ENCODE data around the gene SERPINA5. TPM values are rescaled to one million over a fixed set of nuclear protein-coding genes. Genes with fewer than 3 reads are reported as not detected.
A peak's percentile ranks its signal among the peaks of the same experiment; 100 is the strongest.

SERPINA5 gene
- total RNA-seq, 4 donors from 2014 or later, result 0.38 to 4.1 (median 1.9) TPM

DNA sequence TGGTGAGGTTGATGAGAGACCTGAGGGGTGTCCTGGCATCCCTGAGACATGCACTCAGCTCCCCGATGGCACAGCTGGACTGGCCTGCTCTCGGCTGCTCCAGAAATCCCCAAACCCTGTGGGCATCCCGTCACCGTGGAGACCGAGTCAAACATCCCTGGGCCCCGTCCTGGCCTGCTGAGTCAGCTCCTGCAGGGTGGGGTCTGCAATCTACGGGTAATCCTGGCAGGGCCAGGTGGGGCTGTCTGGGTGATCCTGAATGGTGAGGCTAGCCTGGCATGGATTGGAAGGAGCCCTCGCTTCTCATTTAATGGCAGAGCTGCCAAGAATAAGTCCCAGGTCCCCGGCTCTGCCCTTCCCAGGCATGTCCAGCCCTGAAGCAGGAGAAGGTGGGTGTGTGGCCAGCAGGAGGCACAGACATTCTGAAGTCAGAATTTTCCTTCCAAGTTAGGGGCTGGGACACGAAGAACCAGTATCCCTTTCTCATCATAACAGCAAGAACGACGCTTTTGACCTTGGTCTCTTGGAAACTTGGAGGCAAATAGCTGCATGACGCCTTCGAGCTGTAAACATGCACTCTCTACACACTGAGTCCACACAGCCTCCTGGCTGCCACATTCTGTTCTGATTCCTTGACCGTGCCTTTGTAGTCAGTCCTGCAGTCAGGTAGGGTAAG, 37.6 kb upstream of the SERPINA5 start:
- H3K4me3 ChIP-seq (ENCODE audit: low read depth, poor library complexity, severe bottlenecking), result no peak overlapping the region
- peak; percentile 44 to 84 for DNase-seq (ENCODE audit: low spot score in 2 of 2)
- WGBS, 2 donors, result 40 to 66% methylated on average over 12 to 15 of the region's 15 CpGs
- no peak for TF ChIP-seq POLR2A (IDR thresholded peaks at IDR 0.05)
- TF ChIP-seq, protein P1, sequence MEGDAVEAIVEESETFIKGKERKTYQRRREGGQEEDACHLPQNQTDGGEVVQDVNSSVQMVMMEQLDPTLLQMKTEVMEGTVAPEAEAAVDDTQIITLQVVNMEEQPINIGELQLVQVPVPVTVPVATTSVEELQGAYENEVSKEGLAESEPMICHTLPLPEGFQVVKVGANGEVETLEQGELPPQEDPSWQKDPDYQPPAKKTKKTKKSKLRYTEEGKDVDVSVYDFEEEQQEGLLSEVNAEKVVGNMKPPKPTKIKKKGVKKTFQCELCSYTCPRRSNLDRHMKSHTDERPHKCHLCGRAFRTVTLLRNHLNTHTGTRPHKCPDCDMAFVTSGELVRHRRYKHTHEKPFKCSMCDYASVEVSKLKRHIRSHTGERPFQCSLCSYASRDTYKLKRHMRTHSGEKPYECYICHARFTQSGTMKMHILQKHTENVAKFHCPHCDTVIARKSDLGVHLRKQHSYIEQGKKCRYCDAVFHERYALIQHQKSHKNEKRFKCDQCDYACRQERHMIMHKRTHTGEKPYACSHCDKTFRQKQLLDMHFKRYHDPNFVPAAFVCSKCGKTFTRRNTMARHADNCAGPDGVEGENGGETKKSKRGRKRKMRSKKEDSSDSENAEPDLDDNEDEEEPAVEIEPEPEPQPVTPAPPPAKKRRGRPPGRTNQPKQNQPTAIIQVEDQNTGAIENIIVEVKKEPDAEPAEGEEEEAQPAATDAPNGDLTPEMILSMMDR (IDR thresholded peaks at IDR 0.05), result no peak
- intact Hi-C loops (cut with DNase I; ENCODE audit: low total_unique reads), result loop anchor here (10.0 kb wide), 1 partner anchor 99 kb away; no protein-coding TSS in a partner anchor

DNA sequence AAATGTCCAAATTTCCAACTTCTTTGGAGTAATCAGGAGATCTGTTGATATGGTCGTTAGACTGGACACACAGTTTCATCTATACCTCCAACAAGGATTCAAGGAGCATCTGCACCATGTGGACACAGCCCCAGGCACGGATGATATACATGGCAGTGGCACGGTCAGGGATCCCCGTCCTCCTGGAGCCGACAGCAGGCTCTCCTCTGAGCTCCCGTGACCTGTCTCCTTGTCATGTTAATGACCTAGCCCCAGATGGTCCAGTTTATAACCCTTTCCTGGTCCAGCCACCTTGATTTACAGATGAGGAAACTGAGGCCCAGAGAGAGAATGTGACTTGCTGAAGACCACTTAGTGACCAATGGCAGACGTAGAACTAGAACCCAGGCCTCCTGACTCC, 36.5 kb upstream of the SERPINA5 start:
- TF ChIP-seq, protein P1 (IDR thresholded peaks at IDR 0.05), result no peak
- no peak for TF ChIP-seq POLR2A (IDR thresholded peaks at IDR 0.05)
- H3K4me3 ChIP-seq (ENCODE audit: low read depth, poor library complexity, severe bottlenecking), result no peak overlapping the region

DNA sequence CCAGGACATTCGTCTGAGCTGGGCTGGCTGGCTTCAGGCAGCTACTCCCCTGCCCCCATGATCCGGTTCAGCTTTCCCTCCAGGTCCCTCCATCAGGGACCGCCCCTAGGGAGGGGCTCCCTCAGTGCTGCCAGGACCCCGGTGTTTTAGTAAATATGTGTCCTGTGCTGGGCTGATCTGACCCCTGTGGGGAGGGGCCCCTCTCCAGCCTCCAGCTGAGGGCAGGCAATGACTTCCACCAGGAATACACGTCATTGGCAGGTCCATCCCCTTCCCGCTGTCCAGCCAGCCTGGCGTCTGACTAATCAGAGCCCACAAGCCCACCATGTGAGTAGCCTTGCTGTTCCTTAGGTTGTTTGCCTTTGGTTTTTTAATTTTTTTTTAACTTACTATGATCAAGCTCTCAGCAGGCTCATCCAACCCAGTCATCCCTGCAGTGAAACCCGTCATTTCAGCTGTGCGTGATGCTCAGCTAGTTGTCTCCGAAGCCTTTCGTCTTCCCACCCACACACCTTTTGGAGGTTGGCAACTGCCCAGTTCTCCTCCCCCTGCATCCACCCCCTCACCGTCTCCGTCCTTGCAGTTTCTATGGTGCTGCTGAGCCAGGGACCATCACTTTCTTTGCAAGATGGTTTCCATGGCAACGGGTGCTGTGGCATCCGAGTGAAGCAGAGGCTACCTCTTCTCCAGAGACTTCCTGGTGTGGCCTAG, 35.9 kb upstream of the SERPINA5 start:
- DNase-seq (ENCODE audit: low spot score in 2 of 2), result peak in 1 of 2 donors; percentile 84
- no peak overlapping the region for H3K4me3 ChIP-seq (ENCODE audit: low read depth, poor library complexity, severe bottlenecking)
- 68 to 74% methylated on average over 15 of the region's 15 CpGs for WGBS, 2 donors
- intact Hi-C loops (cut with DNase I; ENCODE audit: low total_unique reads), result loop anchor here (10.0 kb wide), 1 partner anchor 100 kb away; no protein-coding TSS in a partner anchor
- TF ChIP-seq POLR2A (IDR thresholded peaks at IDR 0.05), result no peak
- TF ChIP-seq, protein P1 (IDR thresholded peaks at IDR 0.05), result no peak

More for the DNA sequence above, 36.5 kb upstream of the SERPINA5 start:
- intact Hi-C loops (cut with DNase I; ENCODE audit: low total_unique reads), result loop anchor here (10.0 kb wide), 1 partner anchor 100 kb away; no protein-coding TSS in a partner anchor
- WGBS, 2 donors, result 83 to 86% methylated on average over 7 of the region's 7 CpGs
- DNase-seq (ENCODE audit: low spot score in 2 of 2), result no peak

DNA sequence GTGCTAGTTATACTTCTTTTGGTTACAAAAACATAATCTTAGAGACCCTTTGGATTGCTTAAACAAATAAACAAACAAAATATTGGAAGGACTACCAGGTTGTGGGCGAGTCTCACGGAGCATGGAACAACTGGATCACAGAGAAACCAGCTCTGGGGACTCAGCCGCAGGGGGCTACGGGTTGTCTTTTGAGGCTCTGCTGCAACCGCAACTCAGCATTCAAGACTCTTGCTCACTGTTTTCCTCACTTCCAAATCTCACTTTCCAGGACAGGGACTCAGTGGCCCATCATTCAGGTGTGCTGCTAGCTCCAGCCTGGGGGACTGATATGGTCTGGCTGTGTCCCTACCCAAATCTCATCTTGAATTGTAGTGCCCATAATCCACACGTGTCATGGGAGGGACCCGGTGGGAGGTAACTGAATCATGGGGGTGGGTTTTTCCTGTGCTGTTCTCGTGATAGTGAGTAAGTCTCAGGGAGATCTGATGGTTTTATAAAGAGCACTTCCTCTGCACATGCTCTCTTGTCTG, 34.0 kb upstream of the SERPINA5 start:
- peak in 1 of 2 donors; percentile 68 for DNase-seq (ENCODE audit: low spot score in 2 of 2)
- 91 to 92% methylated on average over 8 of the region's 8 CpGs for WGBS, 2 donors
- TF ChIP-seq POLR2A (IDR thresholded peaks at IDR 0.05), result no peak
- TF ChIP-seq, protein P1 (IDR thresholded peaks at IDR 0.05), result no peak
- no peak overlapping the region for H3K4me3 ChIP-seq (ENCODE audit: low read depth, poor library complexity, severe bottlenecking)
- intact Hi-C loops (cut with DNase I; ENCODE audit: low total_unique reads), result loop anchor here (10.0 kb wide), 1 partner anchor 102 kb away; no protein-coding TSS in a partner anchor

DNA sequence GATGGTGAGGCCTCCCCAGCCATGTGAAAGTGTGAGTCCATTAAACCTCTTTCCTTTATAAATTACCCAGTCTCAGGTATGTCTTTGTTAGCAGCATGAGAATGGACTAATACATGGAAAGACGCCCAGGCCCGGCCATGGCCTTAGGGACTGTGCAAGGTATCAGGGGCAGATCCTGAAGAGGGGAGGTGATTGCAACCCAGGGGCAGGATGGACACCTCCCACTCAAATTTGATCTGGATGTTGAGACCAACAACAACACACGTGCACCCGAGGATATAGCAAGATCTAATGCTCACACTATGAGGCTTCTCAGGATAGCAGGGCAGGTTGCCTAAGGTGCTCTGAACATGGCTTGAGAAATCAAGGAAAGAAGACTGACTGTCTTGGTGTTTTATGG, 33.5 kb upstream of the SERPINA5 start:
- intact Hi-C loops (cut with DNase I; ENCODE audit: low total_unique reads), result loop anchor here (10.0 kb wide), 1 partner anchor 103 kb away; no protein-coding TSS in a partner anchor
- WGBS, 2 donors, result 59 to 68% methylated on average over 4 of the region's 4 CpGs
- no peak for TF ChIP-seq POLR2A (IDR thresholded peaks at IDR 0.05)
- TF ChIP-seq, protein P1 (IDR thresholded peaks at IDR 0.05), result no peak
- peak in 1 of 2 donors; percentile 72 for DNase-seq (ENCODE audit: low spot score in 2 of 2)
- H3K4me3 ChIP-seq (ENCODE audit: low read depth, poor library complexity, severe bottlenecking), result no peak overlapping the region

Measured in lower leg skin (tissue), 4 donors.